Measurements from ENCODE around the gene ZC3H18.

Gene ZC3H18

DNA sequence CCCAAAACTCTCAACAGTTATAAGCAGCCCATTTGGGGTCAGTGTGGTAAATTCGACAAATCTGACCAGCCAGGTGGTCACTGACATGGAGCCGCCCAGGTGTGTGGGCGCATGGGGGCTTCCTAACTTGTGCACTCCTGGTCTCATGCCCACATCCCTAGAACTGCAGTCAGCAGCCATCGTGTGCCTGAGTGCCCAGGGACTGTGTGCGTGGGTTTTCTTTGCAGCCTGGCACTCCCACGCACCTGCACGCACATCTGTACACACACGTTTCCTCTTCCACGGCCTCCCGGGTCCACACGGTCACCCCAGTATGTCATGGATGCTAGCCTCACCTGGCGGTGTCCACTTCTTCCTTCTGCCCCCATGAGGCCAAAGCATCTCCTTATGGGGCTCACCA lies 38.9 kb upstream of the ZC3H18 start:
- Histone ChIP-seq H3K79me2 (ENCODE audit: control insufficient read depth, low read length) (peaks cover 10% of the 10 kb centered on the region), H3F3A (ENCODE audit: control insufficient read depth, insufficient read depth) (peaks cover 8% of the 10 kb centered on the region), H3K27me3 (ENCODE audit: control insufficient read depth, low read length) (no peaks in the 10 kb centered on the region), H3K9me2 (replicated peaks; ENCODE audit: control insufficient read depth, low read length) (no peaks in the 10 kb centered on the region), H3K9me3 (ENCODE audit: control insufficient read depth, insufficient read depth, low read length) (no peaks in the 10 kb centered on the region), H3K4me2 (ENCODE audit: low read length) (no peak overlapping the region), H3K4me1 (ENCODE audit: control insufficient read depth, low read length) (peaks cover 10% of the 10 kb centered on the region), H3K4me3 (ENCODE audit: low read length) (no peak overlapping the region), H4K20me1 (ENCODE audit: control insufficient read depth, insufficient read depth, low read depth, low read length) (no peaks in the 10 kb centered on the region), H3K27ac (ENCODE audit: low read depth, low read length) (no peak overlapping the region), H3K36me3 (ENCODE audit: control insufficient read depth, low read length) (no peaks in the 10 kb centered on the region; the same call in 1 of the 2 replicates)
- TF ChIP-seq EZH2phosphoT487 (IDR thresholded peaks at IDR 0.05; ENCODE audit: borderline replicate concordance, low read length): no peak
- TF ChIP-seq, protein P1, sequence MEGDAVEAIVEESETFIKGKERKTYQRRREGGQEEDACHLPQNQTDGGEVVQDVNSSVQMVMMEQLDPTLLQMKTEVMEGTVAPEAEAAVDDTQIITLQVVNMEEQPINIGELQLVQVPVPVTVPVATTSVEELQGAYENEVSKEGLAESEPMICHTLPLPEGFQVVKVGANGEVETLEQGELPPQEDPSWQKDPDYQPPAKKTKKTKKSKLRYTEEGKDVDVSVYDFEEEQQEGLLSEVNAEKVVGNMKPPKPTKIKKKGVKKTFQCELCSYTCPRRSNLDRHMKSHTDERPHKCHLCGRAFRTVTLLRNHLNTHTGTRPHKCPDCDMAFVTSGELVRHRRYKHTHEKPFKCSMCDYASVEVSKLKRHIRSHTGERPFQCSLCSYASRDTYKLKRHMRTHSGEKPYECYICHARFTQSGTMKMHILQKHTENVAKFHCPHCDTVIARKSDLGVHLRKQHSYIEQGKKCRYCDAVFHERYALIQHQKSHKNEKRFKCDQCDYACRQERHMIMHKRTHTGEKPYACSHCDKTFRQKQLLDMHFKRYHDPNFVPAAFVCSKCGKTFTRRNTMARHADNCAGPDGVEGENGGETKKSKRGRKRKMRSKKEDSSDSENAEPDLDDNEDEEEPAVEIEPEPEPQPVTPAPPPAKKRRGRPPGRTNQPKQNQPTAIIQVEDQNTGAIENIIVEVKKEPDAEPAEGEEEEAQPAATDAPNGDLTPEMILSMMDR (IDR thresholded peaks at IDR 0.05; ENCODE audit: low read depth, low read length, poor library complexity, severe bottlenecking): no peak

DNA sequence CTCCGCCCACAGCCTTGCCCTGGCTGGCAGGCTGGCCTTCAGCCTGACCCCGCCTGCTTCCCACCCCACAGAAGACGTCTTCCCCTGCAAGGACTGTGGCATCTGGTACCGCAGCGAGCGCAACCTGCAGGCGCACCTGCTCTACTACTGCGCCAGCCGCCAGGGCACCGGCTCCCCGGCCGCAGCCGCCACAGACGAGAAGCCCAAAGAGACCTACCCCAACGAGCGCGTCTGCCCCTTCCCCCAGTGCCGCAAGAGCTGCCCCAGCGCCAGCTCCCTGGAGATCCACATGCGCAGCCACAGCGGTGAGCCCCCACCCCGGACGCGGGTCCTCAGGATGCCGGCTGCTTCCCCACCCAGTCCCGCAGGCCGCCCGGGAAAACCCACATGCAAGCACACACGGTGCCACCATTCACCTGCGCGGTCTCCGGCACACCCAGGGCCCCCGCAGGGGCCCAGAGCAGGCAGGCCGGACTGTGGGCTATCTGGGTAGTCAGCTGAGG lies 38.2 kb upstream of the ZC3H18 start:
- Histone ChIP-seq H4K20me1 (ENCODE audit: control insufficient read depth, insufficient read depth, low read depth, low read length) (no peaks in the 10 kb centered on the region), H3K9me2 (replicated peaks; ENCODE audit: control insufficient read depth, low read length) (no peaks in the 10 kb centered on the region), H3K79me2 (ENCODE audit: control insufficient read depth, low read length) (peaks cover 10% of the 10 kb centered on the region), H3K4me1 (ENCODE audit: control insufficient read depth, low read length) (peaks cover 16% of the 10 kb centered on the region), H3K27ac (ENCODE audit: low read depth, low read length) (no peak overlapping the region), H3K27me3 (ENCODE audit: control insufficient read depth, low read length) (no peaks in the 10 kb centered on the region), H3K4me2 (ENCODE audit: low read length) (no peak overlapping the region), H3K36me3 (ENCODE audit: control insufficient read depth, low read length) (no peaks in the 10 kb centered on the region; the same call in 1 of the 2 replicates), H3K4me3 (ENCODE audit: low read length) (no peak overlapping the region), H3K9me3 (ENCODE audit: control insufficient read depth, insufficient read depth, low read length) (no peaks in the 10 kb centered on the region), H3F3A (ENCODE audit: control insufficient read depth, insufficient read depth) (peaks cover 8% of the 10 kb centered on the region)
- TF ChIP-seq, protein P1 (IDR thresholded peaks at IDR 0.05; ENCODE audit: low read depth, low read length, poor library complexity, severe bottlenecking): no peak
- no peak for TF ChIP-seq EZH2phosphoT487 (IDR thresholded peaks at IDR 0.05; ENCODE audit: borderline replicate concordance, low read length)

DNA sequence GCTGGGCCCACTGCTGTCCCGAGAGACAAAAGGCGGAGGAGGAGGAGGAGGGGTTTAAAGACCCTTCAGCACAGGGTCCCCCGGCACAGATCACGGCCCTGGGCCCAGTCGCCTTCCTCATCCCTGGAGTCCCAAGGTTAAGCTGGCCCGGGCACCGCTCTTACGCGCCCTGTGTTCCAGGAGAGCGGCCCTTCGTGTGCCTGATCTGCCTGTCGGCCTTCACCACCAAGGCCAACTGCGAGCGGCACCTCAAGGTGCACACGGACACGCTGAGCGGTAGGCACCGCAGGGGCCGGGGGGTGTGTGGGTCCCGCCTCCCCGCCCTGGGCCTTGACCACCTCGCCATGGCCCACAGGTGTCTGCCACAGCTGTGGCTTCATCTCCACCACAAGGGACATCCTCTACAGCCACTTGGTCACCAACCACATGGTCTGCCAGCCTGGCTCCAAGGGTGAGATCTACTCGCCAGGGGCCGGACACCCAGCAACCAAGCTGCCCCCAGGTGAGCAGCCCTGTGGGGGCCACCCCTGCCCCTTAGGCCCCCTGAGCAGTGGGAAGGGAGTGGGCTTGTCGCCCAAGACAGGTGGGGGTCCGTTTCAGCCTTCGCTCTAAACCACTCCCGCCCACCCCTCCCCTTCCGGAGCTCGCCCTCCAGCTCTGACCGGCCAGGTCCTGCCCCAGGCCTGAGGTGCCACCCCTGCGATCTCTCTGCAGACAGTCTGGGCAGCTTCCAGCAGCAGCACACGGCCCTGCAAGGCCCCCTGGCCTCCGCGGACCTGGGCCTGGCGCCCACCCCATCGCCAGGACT lies 37.6 kb upstream of the ZC3H18 start:
- no peaks in the 10 kb centered on the region; the same call in 1 of the 2 replicates for H3K36me3 ChIP-seq (ENCODE audit: control insufficient read depth, low read length)
- H3K27me3 ChIP-seq (ENCODE audit: control insufficient read depth, low read length): no peaks in the 10 kb centered on the region
- no peaks in the 10 kb centered on the region for H4K20me1 ChIP-seq (ENCODE audit: control insufficient read depth, insufficient read depth, low read depth, low read length)
- H3K4me1 ChIP-seq (ENCODE audit: control insufficient read depth, low read length): peaks cover 17% of the 10 kb centered on the region
- no peaks in the 10 kb centered on the region for H3K9me3 ChIP-seq (ENCODE audit: control insufficient read depth, insufficient read depth, low read length)
- H3K4me2 ChIP-seq (ENCODE audit: low read length): no peak overlapping the region
- H3K4me3 ChIP-seq (ENCODE audit: low read length): no peak overlapping the region
- no peaks in the 10 kb centered on the region for H3K9me2 ChIP-seq (replicated peaks; ENCODE audit: control insufficient read depth, low read length)
- no peak overlapping the region for H3K27ac ChIP-seq (ENCODE audit: low read depth, low read length)
- peaks cover 8% of the 10 kb centered on the region for H3F3A ChIP-seq (ENCODE audit: control insufficient read depth, insufficient read depth)
- H3K79me2 ChIP-seq (ENCODE audit: control insufficient read depth, low read length): peaks cover 10% of the 10 kb centered on the region
- TF ChIP-seq, protein P1 (IDR thresholded peaks at IDR 0.05; ENCODE audit: low read depth, low read length, poor library complexity, severe bottlenecking): no peak
- TF ChIP-seq EZH2phosphoT487 (IDR thresholded peaks at IDR 0.05; ENCODE audit: borderline replicate concordance, low read length): no peak
